Uterus (tissue), 2 donors: Measurements from ENCODE around the gene DPP6.

Source experiments
- POLR2A ChIP-seq, 2 donors: fragments of 450-650 bp; IDR thresholded peaks; one replicate each; pipeline ENCODE4 v1.6.1; 2016; ENCODE audit warnings: antibody characterized with exemption in 2 of 2, mild to moderate bottlenecking in 1 of 2, moderate library complexity in 1 of 2
- TF ChIP-seq, protein P1 (sequence below), 4 experiments: fragments of 200-600 bp in 2 of 4; fragments of 450-650 bp in 2 of 4; sonication (generic) in 2 of 4; IDR thresholded peaks; one replicate each; pipeline ENCODE4 v1.5.1; 2016 to 2019; ENCODE audit warnings: antibody characterized with exemption in 4 of 4, mild to moderate bottlenecking in 2 of 4, moderate library complexity in 1 of 4

GRCh38 chr7:154884348-154884920 is 832.2 kb downstream of the DPP6 start:
- TF ChIP-seq, protein P1, sequence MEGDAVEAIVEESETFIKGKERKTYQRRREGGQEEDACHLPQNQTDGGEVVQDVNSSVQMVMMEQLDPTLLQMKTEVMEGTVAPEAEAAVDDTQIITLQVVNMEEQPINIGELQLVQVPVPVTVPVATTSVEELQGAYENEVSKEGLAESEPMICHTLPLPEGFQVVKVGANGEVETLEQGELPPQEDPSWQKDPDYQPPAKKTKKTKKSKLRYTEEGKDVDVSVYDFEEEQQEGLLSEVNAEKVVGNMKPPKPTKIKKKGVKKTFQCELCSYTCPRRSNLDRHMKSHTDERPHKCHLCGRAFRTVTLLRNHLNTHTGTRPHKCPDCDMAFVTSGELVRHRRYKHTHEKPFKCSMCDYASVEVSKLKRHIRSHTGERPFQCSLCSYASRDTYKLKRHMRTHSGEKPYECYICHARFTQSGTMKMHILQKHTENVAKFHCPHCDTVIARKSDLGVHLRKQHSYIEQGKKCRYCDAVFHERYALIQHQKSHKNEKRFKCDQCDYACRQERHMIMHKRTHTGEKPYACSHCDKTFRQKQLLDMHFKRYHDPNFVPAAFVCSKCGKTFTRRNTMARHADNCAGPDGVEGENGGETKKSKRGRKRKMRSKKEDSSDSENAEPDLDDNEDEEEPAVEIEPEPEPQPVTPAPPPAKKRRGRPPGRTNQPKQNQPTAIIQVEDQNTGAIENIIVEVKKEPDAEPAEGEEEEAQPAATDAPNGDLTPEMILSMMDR (IDR thresholded peaks at IDR 0.05): no peak
- TF ChIP-seq POLR2A (IDR thresholded peaks at IDR 0.05): no peak
